ENCODE measurements around the gene MALAT1.
A peak's percentile ranks its signal among the peaks of the same experiment; 100 is the strongest.
"Not testable (repeated sequence)": the region's sequence is repeated elsewhere in the genome, so short reads cannot be mapped to it uniquely, and the experiment has no call there.

MALAT1 gene

DNA sequence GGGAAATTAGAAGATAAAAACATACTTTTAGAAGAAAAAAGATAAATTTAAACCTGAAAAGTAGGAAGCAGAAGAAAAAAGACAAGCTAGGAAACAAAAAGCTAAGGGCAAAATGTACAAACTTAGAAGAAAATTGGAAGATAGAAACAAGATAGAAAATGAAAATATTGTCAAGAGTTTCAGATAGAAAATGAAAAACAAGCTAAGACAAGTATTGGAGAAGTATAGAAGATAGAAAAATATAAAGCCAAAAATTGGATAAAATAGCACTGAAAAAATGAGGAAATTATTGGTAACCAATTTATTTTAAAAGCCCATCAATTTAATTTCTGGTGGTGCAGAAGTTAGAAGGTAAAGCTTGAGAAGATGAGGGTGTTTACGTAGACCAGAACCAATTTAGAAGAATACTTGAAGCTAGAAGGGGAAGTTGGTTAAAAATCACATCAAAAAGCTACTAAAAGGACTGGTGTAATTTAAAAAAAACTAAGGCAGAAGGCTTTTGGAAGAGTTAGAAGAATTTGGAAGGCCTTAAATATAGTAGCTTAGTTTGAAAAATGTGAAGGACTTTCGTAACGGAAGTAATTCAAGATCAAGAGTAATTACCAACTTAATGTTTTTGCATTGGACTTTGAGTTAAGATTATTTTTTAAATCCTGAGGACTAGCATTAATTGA lies 1.0 kb downstream of the MALAT1 start:
- DNase-seq, result peak in 1 of 2 donors; percentile 54

DNA sequence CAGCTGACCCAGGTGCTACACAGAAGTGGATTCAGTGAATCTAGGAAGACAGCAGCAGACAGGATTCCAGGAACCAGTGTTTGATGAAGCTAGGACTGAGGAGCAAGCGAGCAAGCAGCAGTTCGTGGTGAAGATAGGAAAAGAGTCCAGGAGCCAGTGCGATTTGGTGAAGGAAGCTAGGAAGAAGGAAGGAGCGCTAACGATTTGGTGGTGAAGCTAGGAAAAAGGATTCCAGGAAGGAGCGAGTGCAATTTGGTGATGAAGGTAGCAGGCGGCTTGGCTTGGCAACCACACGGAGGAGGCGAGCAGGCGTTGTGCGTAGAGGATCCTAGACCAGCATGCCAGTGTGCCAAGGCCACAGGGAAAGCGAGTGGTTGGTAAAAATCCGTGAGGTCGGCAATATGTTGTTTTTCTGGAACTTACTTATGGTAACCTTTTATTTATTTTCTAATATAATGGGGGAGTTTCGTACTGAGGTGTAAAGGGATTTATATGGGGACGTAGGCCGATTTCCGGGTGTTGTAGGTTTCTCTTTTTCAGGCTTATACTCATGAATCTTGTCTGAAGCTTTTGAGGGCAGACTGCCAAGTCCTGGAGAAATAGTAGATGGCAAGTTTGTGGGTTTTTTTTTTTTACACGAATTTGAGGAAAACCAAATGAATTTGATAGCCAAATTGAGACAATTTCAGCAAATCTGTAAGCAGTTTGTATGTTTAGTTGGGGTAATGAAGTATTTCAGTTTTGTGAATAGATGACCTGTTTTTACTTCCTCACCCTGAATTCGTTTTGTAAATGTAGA lies 1.7 kb downstream of the MALAT1 start:
- DNase-seq, result peak; percentile 45 to 62

DNA sequence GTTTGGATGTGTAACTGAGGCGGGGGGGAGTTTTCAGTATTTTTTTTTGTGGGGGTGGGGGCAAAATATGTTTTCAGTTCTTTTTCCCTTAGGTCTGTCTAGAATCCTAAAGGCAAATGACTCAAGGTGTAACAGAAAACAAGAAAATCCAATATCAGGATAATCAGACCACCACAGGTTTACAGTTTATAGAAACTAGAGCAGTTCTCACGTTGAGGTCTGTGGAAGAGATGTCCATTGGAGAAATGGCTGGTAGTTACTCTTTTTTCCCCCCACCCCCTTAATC lies 2.3 kb downstream of the MALAT1 start:
- DNase-seq, result peak in 1 of 2 donors; percentile 37

- peak in 1 of 2 donors; percentile 39 for DNase-seq
Measured at GRCh38 chr11:65501472-65502273, 2.8 kb downstream of the MALAT1 start.

DNA sequence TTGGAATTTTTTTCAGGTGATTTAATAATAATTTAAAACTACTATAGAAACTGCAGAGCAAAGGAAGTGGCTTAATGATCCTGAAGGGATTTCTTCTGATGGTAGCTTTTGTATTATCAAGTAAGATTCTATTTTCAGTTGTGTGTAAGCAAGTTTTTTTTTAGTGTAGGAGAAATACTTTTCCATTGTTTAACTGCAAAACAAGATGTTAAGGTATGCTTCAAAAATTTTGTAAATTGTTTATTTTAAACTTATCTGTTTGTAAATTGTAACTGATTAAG lies 3.4 kb downstream of the MALAT1 start:
- DNase-seq, result no peak

DNA sequence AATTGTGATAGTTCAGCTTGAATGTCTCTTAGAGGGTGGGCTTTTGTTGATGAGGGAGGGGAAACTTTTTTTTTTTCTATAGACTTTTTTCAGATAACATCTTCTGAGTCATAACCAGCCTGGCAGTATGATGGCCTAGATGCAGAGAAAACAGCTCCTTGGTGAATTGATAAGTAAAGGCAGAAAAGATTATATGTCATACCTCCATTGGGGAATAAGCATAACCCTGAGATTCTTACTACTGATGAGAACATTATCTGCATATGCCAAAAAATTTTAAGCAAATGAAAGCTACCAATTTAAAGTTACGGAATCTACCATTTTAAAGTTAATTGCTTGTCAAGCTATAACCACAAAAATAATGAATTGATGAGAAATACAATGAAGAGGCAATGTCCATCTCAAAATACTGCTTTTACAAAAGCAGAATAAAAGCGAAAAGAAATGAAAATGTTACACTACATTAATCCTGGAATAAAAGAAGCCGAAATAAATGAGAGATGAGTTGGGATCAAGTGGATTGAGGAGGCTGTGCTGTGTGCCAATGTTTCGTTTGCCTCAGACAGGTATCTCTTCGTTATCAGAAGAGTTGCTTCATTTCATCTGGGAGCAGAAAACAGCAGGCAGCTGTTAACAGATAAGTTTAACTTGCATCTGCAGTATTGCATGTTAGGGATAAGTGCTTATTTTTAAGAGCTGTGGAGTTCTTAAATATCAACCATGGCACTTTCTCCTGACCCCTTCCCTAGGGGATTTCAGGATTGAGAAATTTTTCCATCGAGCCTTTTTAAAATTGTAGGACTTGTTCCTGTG lies 3.9 kb downstream of the MALAT1 start:
- peak in 1 of 2 donors; percentile 51 for DNase-seq

DNA sequence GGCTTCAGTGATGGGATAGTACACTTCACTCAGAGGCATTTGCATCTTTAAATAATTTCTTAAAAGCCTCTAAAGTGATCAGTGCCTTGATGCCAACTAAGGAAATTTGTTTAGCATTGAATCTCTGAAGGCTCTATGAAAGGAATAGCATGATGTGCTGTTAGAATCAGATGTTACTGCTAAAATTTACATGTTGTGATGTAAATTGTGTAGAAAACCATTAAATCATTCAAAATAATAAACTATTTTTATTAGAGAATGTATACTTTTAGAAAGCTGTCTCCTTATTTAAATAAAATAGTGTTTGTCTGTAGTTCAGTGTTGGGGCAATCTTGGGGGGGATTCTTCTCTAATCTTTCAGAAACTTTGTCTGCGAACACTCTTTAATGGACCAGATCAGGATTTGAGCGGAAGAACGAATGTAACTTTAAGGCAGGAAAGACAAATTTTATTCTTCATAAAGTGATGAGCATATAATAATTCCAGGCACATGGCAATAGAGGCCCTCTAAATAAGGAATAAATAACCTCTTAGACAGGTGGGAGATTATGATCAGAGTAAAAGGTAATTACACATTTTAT lies 4.6 kb downstream of the MALAT1 start:
- DNase-seq, result no peak

- peak in 1 of 2 donors; percentile 47 for DNase-seq
Measured at GRCh38 chr11:65503949-65504673, 5.3 kb downstream of the MALAT1 start.

DNA sequence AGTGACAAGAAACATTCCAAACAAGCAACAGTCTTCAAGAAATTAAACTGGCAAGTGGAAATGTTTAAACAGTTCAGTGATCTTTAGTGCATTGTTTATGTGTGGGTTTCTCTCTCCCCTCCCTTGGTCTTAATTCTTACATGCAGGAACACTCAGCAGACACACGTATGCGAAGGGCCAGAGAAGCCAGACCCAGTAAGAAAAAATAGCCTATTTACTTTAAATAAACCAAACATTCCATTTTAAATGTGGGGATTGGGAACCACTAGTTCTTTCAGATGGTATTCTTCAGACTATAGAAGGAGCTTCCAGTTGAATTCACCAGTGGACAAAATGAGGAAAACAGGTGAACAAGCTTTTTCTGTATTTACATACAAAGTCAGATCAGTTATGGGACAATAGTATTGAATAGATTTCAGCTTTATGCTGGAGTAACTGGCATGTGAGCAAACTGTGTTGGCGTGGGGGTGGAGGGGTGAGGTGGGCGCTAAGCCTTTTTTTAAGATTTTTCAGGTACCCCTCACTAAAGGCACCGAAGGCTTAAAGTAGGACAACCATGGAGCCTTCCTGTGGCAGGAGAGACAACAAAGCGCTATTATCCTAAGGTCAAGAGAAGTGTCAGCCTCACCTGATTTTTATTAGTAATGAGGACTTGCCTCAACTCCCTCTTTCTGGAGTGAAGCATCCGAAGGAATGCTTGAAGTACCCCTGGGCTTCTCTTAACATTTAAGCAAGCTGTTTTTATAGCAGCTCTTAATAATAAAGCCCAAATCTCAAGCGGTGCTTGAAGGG lies 6.0 kb downstream of the MALAT1 start:
- DNase-seq, result peak in 1 of 2 donors; percentile 40

DNA sequence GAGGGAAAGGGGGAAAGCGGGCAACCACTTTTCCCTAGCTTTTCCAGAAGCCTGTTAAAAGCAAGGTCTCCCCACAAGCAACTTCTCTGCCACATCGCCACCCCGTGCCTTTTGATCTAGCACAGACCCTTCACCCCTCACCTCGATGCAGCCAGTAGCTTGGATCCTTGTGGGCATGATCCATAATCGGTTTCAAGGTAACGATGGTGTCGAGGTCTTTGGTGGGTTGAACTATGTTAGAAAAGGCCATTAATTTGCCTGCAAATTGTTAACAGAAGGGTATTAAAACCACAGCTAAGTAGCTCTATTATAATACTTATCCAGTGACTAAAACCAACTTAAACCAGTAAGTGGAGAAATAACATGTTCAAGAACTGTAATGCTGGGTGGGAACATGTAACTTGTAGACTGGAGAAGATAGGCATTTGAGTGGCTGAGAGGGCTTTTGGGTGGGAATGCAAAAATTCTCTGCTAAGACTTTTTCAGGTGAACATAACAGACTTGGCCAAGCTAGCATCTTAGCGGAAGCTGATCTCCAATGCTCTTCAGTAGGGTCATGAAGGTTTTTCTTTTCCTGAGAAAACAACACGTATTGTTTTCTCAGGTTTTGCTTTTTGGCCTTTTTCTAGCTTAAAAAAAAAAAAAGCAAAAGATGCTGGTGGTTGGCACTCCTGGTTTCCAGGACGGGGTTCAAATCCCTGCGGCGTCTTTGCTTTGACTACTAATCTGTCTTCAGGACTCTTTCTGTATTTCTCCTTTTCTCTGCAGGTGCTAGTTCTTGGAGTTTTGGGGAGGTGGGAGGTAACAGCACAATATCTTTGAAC lies 6.8 kb downstream of the MALAT1 start:
- DNase-seq, result peak in 1 of 2 donors; percentile 43

- no peak for DNase-seq
Measured at GRCh38 chr11:65506290-65506771, 7.5 kb downstream of the MALAT1 start.

DNA sequence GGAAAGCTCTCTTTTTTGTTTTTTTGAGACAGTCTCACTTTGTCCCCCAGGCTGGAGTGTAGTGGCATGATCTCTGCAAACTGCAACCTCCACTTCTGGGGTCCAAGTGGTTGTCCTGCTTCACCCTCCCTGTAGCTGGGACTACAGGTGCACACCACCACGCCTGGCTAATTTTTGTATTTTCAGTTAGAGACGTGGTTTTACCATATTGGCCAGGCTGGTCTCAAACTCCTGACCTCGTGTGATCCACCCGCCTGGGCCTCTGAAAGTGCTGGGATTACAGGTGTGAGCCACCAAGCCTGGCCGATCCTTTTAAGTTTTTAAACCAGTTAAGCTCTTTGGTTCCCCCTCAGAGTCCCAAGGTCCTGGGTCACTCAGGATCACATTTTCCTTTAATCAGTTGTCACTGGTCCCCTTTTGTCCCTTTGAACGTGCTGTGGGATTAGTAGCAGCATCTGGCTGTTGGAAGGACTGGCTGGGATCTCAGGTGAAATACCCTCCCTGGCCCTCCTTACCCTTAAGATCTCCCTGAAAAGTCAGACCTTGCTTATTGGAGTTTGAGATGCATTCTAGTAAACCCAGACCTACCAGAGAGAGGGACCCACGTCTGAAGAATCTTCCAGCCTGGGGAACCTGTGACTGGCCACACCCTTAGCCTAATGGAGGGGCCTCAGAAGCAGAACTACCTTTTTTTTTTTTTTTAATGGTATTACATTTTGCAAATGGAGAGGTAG lies 8.1 kb downstream of the MALAT1 start:
- peak; percentile 75 to 80 for DNase-seq

GRCh38 chr11:65512311-65512710 lies 13.5 kb downstream of the MALAT1 start:
- DNase-seq, result not testable (repeated sequence)

- no peak for DNase-seq
Measured at GRCh38 chr11:65516135-65516968, 17.5 kb downstream of the MALAT1 start.

GRCh38 chr11:65518941-65519549 lies 20.2 kb downstream of the MALAT1 start:
- not testable (repeated sequence) for DNase-seq

DNA sequence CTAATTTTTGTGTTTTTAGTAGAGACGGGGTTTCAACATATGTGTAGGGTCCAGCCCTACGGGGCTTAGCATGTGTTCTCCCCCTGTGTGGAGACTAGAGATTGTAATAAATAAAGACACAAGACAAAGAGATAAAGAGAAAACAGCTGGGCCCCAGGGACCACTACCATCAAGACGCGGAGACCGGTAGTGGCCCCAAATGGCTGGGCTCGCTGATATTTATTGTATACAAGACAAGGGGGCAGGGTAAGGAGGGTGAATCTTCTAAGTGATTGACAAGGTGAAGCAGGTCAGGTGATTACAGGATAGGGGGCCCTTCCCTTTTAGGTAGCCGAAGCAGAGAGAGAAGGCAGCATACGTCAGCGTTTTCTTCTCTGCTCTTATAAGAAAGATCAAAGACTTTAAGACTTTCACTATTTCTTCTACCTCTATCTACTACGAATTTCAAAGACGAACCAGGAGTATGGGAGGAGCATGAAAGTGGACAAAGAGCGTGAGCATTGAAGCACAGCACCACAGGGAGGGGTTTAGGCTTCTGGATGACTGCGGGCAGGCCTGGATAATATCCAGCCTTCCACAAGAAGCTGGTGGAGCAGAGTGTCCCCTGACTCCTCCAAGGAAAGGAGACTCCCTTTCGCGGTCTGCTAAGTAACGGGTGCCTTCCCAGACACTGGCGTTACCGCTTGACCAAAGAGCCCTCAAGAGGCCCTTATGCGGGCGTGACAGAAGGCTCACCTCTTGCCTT lies 23.1 kb downstream of the MALAT1 start:
- DNase-seq, result peak; percentile 52 to 63
